HepG2 (cell line): ENCODE measurements around the gene KDM6B. TPM values are rescaled to one million over a fixed set of nuclear protein-coding genes. Genes with fewer than 3 reads are reported as not detected.

Source experiments
- BHLHE40 ChIP-seq: IDR thresholded peaks from 2 replicates; pipeline ENCODE4 v1.6.1; 2011; ENCODE audit warnings: low read length, improper control_type of control experiment
- BORCS8-MEF2B ChIP-seq: sonication (generic); formaldehyde crosslinking; IDR thresholded peaks from 2 replicates; pipeline ENCODE4 v1.8.0; 2022; ENCODE audit warnings: mild to moderate bottlenecking, missing genetic modification reagents
- EEA1 ChIP-seq: sonication (generic); formaldehyde crosslinking; IDR thresholded peaks from 2 replicates; pipeline ENCODE4 v1.5.1; 2020; ENCODE audit warnings: mild to moderate bottlenecking, missing genetic modification reagents, borderline replicate concordance
- HNRNPLL ChIP-seq: fragments of 200-400 bp; formaldehyde crosslinking; IDR thresholded peaks from 2 replicates; pipeline ENCODE4 v1.6.1; 2017; ENCODE audit warnings: mild to moderate bottlenecking, low read depth, low read length; ENCODE audit not compliant: poor library complexity, severe bottlenecking
- HOXA9 ChIP-seq: sonication (generic); formaldehyde crosslinking; IDR thresholded peaks from 2 replicates; pipeline ENCODE4 v1.8.1; 2022; ENCODE audit warnings: missing genetic modification reagents, mild to moderate bottlenecking, moderate library complexity, borderline replicate concordance
- IRF1 ChIP-seq: sonication (generic); formaldehyde crosslinking; IDR thresholded peaks from 2 replicates; pipeline ENCODE4 v1.4.0; 2020; ENCODE audit warnings: low read depth, mild to moderate bottlenecking, missing genetic modification reagents
- KDM2A ChIP-seq: sonication (generic); formaldehyde crosslinking; IDR thresholded peaks from 2 replicates; pipeline ENCODE4 v1.4.0; 2020; ENCODE audit warnings: low read depth, missing genetic modification reagents, borderline replicate concordance
- KDM5B ChIP-seq: sonication (generic); formaldehyde crosslinking; IDR thresholded peaks from 2 replicates; pipeline ENCODE4 v1.4.0; 2020; ENCODE audit warnings: missing genetic modification reagents, mild to moderate bottlenecking, borderline replicate concordance
- NFKBIZ ChIP-seq: IDR thresholded peaks from 2 replicates; pipeline ENCODE4 v1.6.1; 2018; ENCODE audit warnings: missing genetic modification reagents, missing compliant biosample characterization
- POLR2AphosphoS5 ChIP-seq: IDR thresholded peaks from 2 replicates; pipeline ENCODE4 v1.6.1; 2012; ENCODE audit warnings: low read depth, low read length
- RBFOX2 ChIP-seq: fragments of 200-400 bp; formaldehyde crosslinking; IDR thresholded peaks from 2 replicates; pipeline ENCODE4 v1.6.1; 2017; ENCODE audit warnings: low read depth, mild to moderate bottlenecking, low read length
- RBM22 ChIP-seq: fragments of 200-400 bp; formaldehyde crosslinking; optimal IDR thresholded peaks from 2 replicates; pipeline ENCODE3; 2017; ENCODE audit warnings: mild to moderate bottlenecking, low read length, moderate library complexity
- SIN3B ChIP-seq: fragments of 150-350 bp; IDR thresholded peaks from 2 replicates; pipeline ENCODE4 v1.6.1; 2014; ENCODE audit warnings: low read length
- TFDP1 ChIP-seq: IDR thresholded peaks from 2 replicates; pipeline ENCODE4 v1.6.1; 2016; ENCODE audit warnings: missing compliant biosample characterization, missing genetic modification reagents, borderline replicate concordance
- ZBTB7A ChIP-seq: sonication (generic); formaldehyde crosslinking; IDR thresholded peaks from 2 replicates; pipeline ENCODE4 v1.8.0; 2022; ENCODE audit warnings: mild to moderate bottlenecking, missing genetic modification reagents
- ZC3H4 ChIP-seq: sonication (generic); formaldehyde crosslinking; IDR thresholded peaks from 2 replicates; pipeline ENCODE4 v1.4.0; 2020; ENCODE audit warnings: missing genetic modification reagents, borderline replicate concordance
- ZNF598 ChIP-seq: sonication (generic); formaldehyde crosslinking; IDR thresholded peaks from 2 replicates; pipeline ENCODE4 v1.5.1; 2020; ENCODE audit warnings: mild to moderate bottlenecking, missing genetic modification reagents, borderline replicate concordance
- ZNF883 ChIP-seq: sonication (generic); formaldehyde crosslinking; IDR thresholded peaks from 2 replicates; pipeline ENCODE4 v1.5.1; 2020; ENCODE audit warnings: mild to moderate bottlenecking, missing genetic modification reagents; ENCODE audit errors: not compliant biosample characterization
- ZSCAN5A ChIP-seq: sonication (generic); formaldehyde crosslinking; IDR thresholded peaks from 2 replicates; pipeline ENCODE4 v1.8.0; 2022; ENCODE audit warnings: mild to moderate bottlenecking, missing genetic modification reagents, borderline replicate concordance
- polyA plus RNA-seq, 8 experiments: library from polyadenylated mRNA; depleted of rRNA in 3 of 8; stranded (reverse) in 7 of 8; unstranded in 1 of 8; fragments of >200 nt; fragmentation: Illumina TruSeq in 4 of 8; extraction: Trizol in 4 of 8; gene quantifications; 2 replicates each; pipeline versions ENCODE4 v1.2.1 to v1.2.3, GENCODE V29; 2011 to 2016; ENCODE audit warnings: low read depth in 4 of 8, missing spikeins in 1 of 8, mixed read lengths in 1 of 8; ENCODE audit not compliant: insufficient read depth in 1 of 8
- total RNA-seq, 5 experiments: library from RNA; depleted of rRNA; stranded (reverse); fragments of >200 nt; fragmentation: Illumina TruSeq; extraction: Trizol; gene quantifications; 2 replicates each; pipeline ENCODE4 v1.2.3, GENCODE V29; 2016; ENCODE audit warnings: low read depth in 1 of 5
- TF ChIP-seq, protein P1 (sequence below): sonication (generic); formaldehyde crosslinking; IDR thresholded peaks from 2 replicates; pipeline ENCODE4 v1.4.0; 2020; ENCODE audit warnings: mild to moderate bottlenecking, missing genetic modification reagents

Gene KDM6B
- total and polyA plus RNA-seq, 2 of the 13 experiments (the other 11 are each of a cell fraction or from before 2014, with no cell fraction given), result 1.3 to 2.1 TPM

DNA sequence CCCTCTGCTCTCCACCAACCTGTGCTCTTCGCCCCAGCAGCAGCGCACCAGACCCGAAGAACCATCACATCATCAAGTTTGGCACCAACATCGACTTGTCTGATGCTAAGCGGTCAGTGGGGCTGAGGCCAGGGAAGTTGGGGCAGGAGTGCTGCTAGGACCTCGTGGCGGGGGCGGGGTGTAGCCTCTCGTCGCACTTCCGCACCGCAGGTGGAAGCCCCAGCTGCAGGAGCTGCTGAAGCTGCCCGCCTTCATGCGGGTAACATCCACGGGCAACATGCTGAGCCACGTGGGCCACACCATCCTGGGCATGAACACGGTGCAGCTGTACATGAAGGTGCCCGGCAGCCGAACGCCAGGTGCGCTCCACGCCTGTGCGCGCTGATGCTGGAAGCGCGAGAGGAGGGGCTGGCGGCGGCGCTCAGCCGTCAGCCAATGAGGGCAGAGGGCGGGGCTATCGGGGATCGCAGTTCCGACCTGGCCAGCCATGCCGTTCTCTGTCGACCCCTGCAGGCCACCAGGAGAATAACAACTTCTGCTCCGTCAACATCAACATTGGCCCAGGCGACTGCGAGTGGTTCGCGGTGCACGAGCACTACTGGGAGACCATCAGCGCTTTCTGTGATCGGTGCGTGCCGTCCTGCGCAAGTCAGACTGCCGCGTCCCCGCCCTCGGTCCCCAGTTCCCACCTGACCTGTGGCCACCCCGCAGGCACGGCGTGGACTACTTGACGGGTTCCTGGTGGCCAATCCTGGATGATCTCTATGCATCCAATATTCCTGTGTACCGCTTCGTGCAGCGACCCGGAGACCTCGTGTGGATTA is 17.6 kb downstream of the KDM6B start (continued):
- TF ChIP-seq NFKBIZ (CRISPR knock-in tag) (0 out of 2 replicates have a peak, but pooled peaks have one; percentile 48), RBM22 (peak; percentile 45), BORCS8-MEF2B (CRISPR knock-in tag) (peak; percentile 82), ZNF598 (CRISPR knock-in tag) (peak; percentile 58; the same call in 1 of the 2 replicates), KDM2A (CRISPR knock-in tag) (peak; percentile 88), ZSCAN5A (CRISPR knock-in tag) (0 out of 2 replicates have a peak, but pooled peaks have one; percentile 34), HNRNPLL (peak; percentile 63), ZNF883 (CRISPR knock-in tag) (peak; percentile 22), ZC3H4 (no peak), KDM5B (CRISPR knock-in tag) (peak; percentile 36; the same call in 1 of the 2 replicates), RBFOX2 (peak; percentile 80), SIN3B (no peak), BHLHE40 (peak; percentile 45; the same call in 1 of the 2 replicates), HOXA9 (CRISPR knock-in tag) (no peak), POLR2AphosphoS5 (peak; percentile 20; the same call in 1 of the 2 replicates), IRF1 (no peak), EEA1 (CRISPR knock-in tag) (peak; percentile 49; the same call in 1 of the 2 replicates), ZBTB7A (CRISPR knock-in tag) (0 out of 2 replicates have a peak, but pooled peaks have one; percentile 39), TFDP1 (CRISPR knock-in tag) (peak; percentile 24; the same call in 1 of the 2 replicates)
- TF ChIP-seq, protein P1, sequence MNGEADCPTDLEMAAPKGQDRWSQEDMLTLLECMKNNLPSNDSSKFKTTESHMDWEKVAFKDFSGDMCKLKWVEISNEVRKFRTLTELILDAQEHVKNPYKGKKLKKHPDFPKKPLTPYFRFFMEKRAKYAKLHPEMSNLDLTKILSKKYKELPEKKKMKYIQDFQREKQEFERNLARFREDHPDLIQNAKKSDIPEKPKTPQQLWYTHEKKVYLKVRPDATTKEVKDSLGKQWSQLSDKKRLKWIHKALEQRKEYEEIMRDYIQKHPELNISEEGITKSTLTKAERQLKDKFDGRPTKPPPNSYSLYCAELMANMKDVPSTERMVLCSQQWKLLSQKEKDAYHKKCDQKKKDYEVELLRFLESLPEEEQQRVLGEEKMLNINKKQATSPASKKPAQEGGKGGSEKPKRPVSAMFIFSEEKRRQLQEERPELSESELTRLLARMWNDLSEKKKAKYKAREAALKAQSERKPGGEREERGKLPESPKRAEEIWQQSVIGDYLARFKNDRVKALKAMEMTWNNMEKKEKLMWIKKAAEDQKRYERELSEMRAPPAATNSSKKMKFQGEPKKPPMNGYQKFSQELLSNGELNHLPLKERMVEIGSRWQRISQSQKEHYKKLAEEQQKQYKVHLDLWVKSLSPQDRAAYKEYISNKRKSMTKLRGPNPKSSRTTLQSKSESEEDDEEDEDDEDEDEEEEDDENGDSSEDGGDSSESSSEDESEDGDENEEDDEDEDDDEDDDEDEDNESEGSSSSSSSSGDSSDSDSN, result peak; percentile 27; the same call in 1 of the 2 replicates
